HepG2 (cell line): ENCODE results near the gene INSIG1. TPM values are rescaled to one million over a fixed set of nuclear protein-coding genes. Genes with fewer than 3 reads are reported as not detected.

Experiments used
- ATAC-seq: fragments of 200-7000 bp; cut with Tn5 transposase; 3 replicates; pipeline ENCODE4 v1.9.1; 2020; ENCODE audit warnings: mild to moderate bottlenecking, moderate library complexity
- BruUV-seq: library from RNA; stranded (reverse); fragments of 400-500 nt; replicated peaks from 2 replicates; lab custom pipeline; 2021; lab: Mats Ljungman, UMichigan
- CTCF ChIA-PET: fragments of 300-600 bp; formaldehyde crosslinking; extraction: SDS; loops from one replicate; lab custom pipeline; 2021; ENCODE audit warnings: low total read pairs, inconsistent platforms, low intra/inter-chr PET ratio; lab: Yijun Ruan, JAX
- POLR2A ChIA-PET: fragments of 350-600 bp; sonication (Branson Sonifier 250); formaldehyde crosslinking; loops from one replicate; lab custom pipeline; 2020; ENCODE audit warnings: antibody characterized with exemption, inconsistent platforms; lab: Yijun Ruan, JAX
- DNase-seq: peaks from one replicate; pipeline ENCODE4 v3.0.0-alpha.2; 2015; ENCODE audit warnings: low spot score
- FAIRE-seq: peaks from 3 replicates; lab custom pipeline; 2011; peaks lifted over from hg19 to GRCh38; lab: Jason Lieb, UNC
- H2AFZ ChIP-seq: one replicate; pipeline ENCODE4 v1.6.1; 2011; ENCODE audit warnings: low read length, inconsistent platforms
- H3K27ac ChIP-seq: fragments of 300-600 bp; 3 replicates; pipeline ENCODE4 v1.8.0; 2011; ENCODE audit warnings: mixed run types, mild to moderate bottlenecking, mixed read lengths, low read length, inconsistent platforms; ENCODE audit not compliant: insufficient read depth; ENCODE audit errors: extremely low read length
- H3K27me3 ChIP-seq, 2 experiments: fragments of 200-600 bp in 1 of 2; 2 replicates in 1 of 2; 3 replicates in 1 of 2; pipeline versions ENCODE4 v1.6.0 to v1.8.0; 2011; ENCODE audit warnings: low read length in 2 of 2, mild to moderate bottlenecking in 2 of 2, moderate library complexity in 2 of 2, inconsistent platforms in 1 of 2; ENCODE audit not compliant: insufficient read depth in 2 of 2, control insufficient read depth in 1 of 2
- H3K36me3 ChIP-seq, 2 experiments: fragments of 200-600 bp in 1 of 2; replicated peaks in 1 of 2; 2 replicates in 1 of 2; 3 replicates in 1 of 2; pipeline versions ENCODE4 v1.5.1 to v1.8.0; 2011; ENCODE audit warnings: low read length in 2 of 2, inconsistent platforms in 1 of 2; ENCODE audit not compliant: insufficient read depth in 2 of 2, control insufficient read depth in 1 of 2
- H3K4me1 ChIP-seq: 2 replicates; pipeline ENCODE4 v1.5.1; 2012; ENCODE audit warnings: low read length, inconsistent platforms; ENCODE audit not compliant: insufficient read depth
- H3K4me2 ChIP-seq: 2 replicates; pipeline ENCODE4 v1.6.0; 2011; ENCODE audit warnings: low read depth, low read length, inconsistent platforms
- H3K4me3 ChIP-seq, 3 experiments: fragments of 200-600 bp in 1 of 3; sonication (generic), shearing (Covaris generic) in 1 of 3; replicated peaks in 1 of 3; 2 replicates each; pipeline ENCODE4 v1.5.1; 2011 to 2016; ENCODE audit warnings: low read length in 3 of 3, inconsistent platforms in 2 of 3, low read depth in 2 of 3, mild to moderate bottlenecking in 2 of 3, control low read depth in 1 of 3, mixed read lengths in 1 of 3; ENCODE audit not compliant: insufficient read depth in 1 of 3
- H3K79me2 ChIP-seq: one replicate; pipeline ENCODE4 v1.6.1; 2011; ENCODE audit warnings: low read length, inconsistent platforms; ENCODE audit not compliant: insufficient read depth
- H3K9ac ChIP-seq: 2 replicates; pipeline ENCODE4 v1.6.0; 2011; ENCODE audit warnings: mild to moderate bottlenecking, low read depth, low read length, inconsistent platforms; ENCODE audit not compliant: insufficient read depth
- H3K9me3 ChIP-seq: 2 replicates; pipeline ENCODE4 v1.5.1; 2012; ENCODE audit warnings: mild to moderate bottlenecking, low read length
- H4K20me1 ChIP-seq: 2 replicates; pipeline ENCODE4 v1.6.0; 2011; ENCODE audit warnings: inconsistent platforms, mild to moderate bottlenecking, low read length, moderate library complexity; ENCODE audit not compliant: insufficient read depth
- HIVEP1 ChIP-seq: sonication (generic); formaldehyde crosslinking; IDR thresholded peaks from 2 replicates; pipeline ENCODE4 v1.4.0; 2020; ENCODE audit warnings: mild to moderate bottlenecking, missing genetic modification reagents
- HNF4A ChIP-seq: sonication (generic); formaldehyde crosslinking; IDR thresholded peaks from 2 replicates; pipeline ENCODE4 v1.4.0; 2020; ENCODE audit warnings: missing genetic modification reagents
- HNRNPK ChIP-seq: fragments of 200-400 bp; formaldehyde crosslinking; IDR thresholded peaks from 2 replicates; pipeline ENCODE4 v1.6.1; 2018; ENCODE audit warnings: low read length, low read depth, moderate library complexity, mild to moderate bottlenecking; ENCODE audit not compliant: poor library complexity, severe bottlenecking
- KLF16 ChIP-seq, 2 experiments: sonication (generic) in 1 of 2; formaldehyde crosslinking in 1 of 2; IDR thresholded peaks; 2 replicates each; pipeline versions ENCODE4 v1.6.1 to v1.8.0; 2016 to 2023; ENCODE audit warnings: missing genetic modification reagents in 2 of 2, missing compliant biosample characterization in 1 of 2
- NBN ChIP-seq: fragments of 450-650 bp; conservative IDR thresholded peaks from 2 replicates; pipeline ENCODE4 v1.6.1; 2017
- PCBP2 ChIP-seq: fragments of 200-400 bp; formaldehyde crosslinking; optimal IDR thresholded peaks from 2 replicates; pipeline ENCODE3; 2018; ENCODE audit warnings: low read length, low read depth; ENCODE audit not compliant: poor library complexity, severe bottlenecking
- PPARG ChIP-seq: conservative IDR thresholded peaks from 2 replicates; pipeline ENCODE4 v1.6.1; 2016; ENCODE audit warnings: missing biosample characterization, missing genetic modification reagents
- SCMH1 ChIP-seq: sonication (generic); formaldehyde crosslinking; IDR thresholded peaks from 2 replicates; pipeline ENCODE4 v1.9.0; 2021; ENCODE audit warnings: missing genetic modification reagents, mild to moderate bottlenecking, borderline replicate concordance
- SMC3 ChIP-seq: IDR thresholded peaks from 2 replicates; pipeline ENCODE4 v1.6.1; 2011; ENCODE audit warnings: low read length, improper control_type of control experiment
- ZFP36 ChIP-seq: fragments of 150-350 bp; IDR thresholded peaks from 2 replicates; pipeline ENCODE4 v1.6.1; 2018; ENCODE audit warnings: borderline replicate concordance, low read length, low read depth; ENCODE audit not compliant: partially characterized antibody
- ZMAT5 ChIP-seq: sonication (generic); formaldehyde crosslinking; IDR thresholded peaks from 2 replicates; pipeline ENCODE4 v1.5.0; 2020; ENCODE audit warnings: mild to moderate bottlenecking, low read depth, missing genetic modification reagents, borderline replicate concordance
- ZNF652 ChIP-seq: IDR thresholded peaks from 2 replicates; pipeline ENCODE4 v1.6.1; 2016; ENCODE audit warnings: low read depth, borderline replicate concordance
- ZNF724P ChIP-seq: sonication (generic); formaldehyde crosslinking; IDR thresholded peaks from 2 replicates; pipeline ENCODE4 v1.8.0; 2022; ENCODE audit warnings: missing genetic modification reagents, borderline replicate concordance
- WGBS: methylation state at CpG from one replicate; pipeline ENCODE4 v1.1.6; 2017; ENCODE audit warnings: low lambda C conversion rate; 5-methylcytosine and 5-hydroxymethylcytosine counted together
- in situ Hi-C: cut with HindIII; loops from 2 replicates; pipeline ENCODE4 v1.10.0; 2017; ENCODE audit warnings: low pct_unique_long_range_greater_than_20kb; ENCODE audit not compliant: extremely low pct_ligation_motif_present
- intact Hi-C: fragments of 100-400 bp; cut with micrococcal nuclease; formaldehyde crosslinking; loops from one replicate; pipeline ENCODE4 v1.10.0; 2022; ENCODE audit not compliant: unreplicated experiment
- polyA plus RNA-seq, 8 experiments: library from polyadenylated mRNA; depleted of rRNA in 3 of 8; stranded (reverse) in 7 of 8; unstranded in 1 of 8; fragments of >200 nt; fragmentation: Illumina TruSeq in 4 of 8; extraction: Trizol in 4 of 8; gene quantifications; 2 replicates each; pipeline versions ENCODE4 v1.2.1 to v1.2.3, GENCODE V29; 2011 to 2016; ENCODE audit warnings: low read depth in 4 of 8, missing spikeins in 1 of 8, mixed read lengths in 1 of 8; ENCODE audit not compliant: insufficient read depth in 1 of 8
- total RNA-seq, 5 experiments: library from RNA; depleted of rRNA; stranded (reverse); fragments of >200 nt; fragmentation: Illumina TruSeq; extraction: Trizol; gene quantifications; 2 replicates each; pipeline ENCODE4 v1.2.3, GENCODE V29; 2016; ENCODE audit warnings: low read depth in 1 of 5

The INSIG1 gene
- total and polyA plus RNA-seq, 2 of the 13 experiments (the other 11 are each of a cell fraction or from before 2014, with no cell fraction given): 0.07 to 0.11 TPM

- Histone ChIP-seq H4K20me1 (no peaks in the 10 kb centered on the region), H3K36me3 (no peaks in the 10 kb centered on the region), H3K27ac (no peak overlapping the region), H3K4me3 (no peak overlapping the region), H2AFZ (no peak overlapping the region), H3K27me3 (peaks cover 0 to 17% of the 10 kb centered on the region in 2 experiments; a peak in 3 of 5 replicates), H3K4me2 (no peak overlapping the region), H3K4me1 (no peaks in the 10 kb centered on the region), H3K9me3 (no peaks in the 10 kb centered on the region), H3K9ac (no peak overlapping the region), H3K79me2 (no peaks in the 10 kb centered on the region)
- ATAC-seq (no peak), FAIRE-seq (no peak), DNase-seq (no peak)
- POLR2A ChIA-PET: no interaction called here
- no TSS peak for BruUV-seq
- intact Hi-C loops: no loop called here
- CTCF ChIA-PET: no interaction called here
- no peak for TF ChIP-seq NBN
- TF ChIP-seq KLF16 (CRISPR knock-in tag; IDR thresholded peaks at IDR 0.05): no peak
- no peak for TF ChIP-seq ZNF724P (CRISPR knock-in tag)
- no peak for TF ChIP-seq HNRNPK
- no peak for TF ChIP-seq ZMAT5
- no peak for TF ChIP-seq SMC3
- TF ChIP-seq SCMH1 (CRISPR knock-in tag): no peak
- TF ChIP-seq PCBP2: no peak
- TF ChIP-seq ZNF652 (CRISPR knock-in tag): no peak
- no peak for TF ChIP-seq ZFP36
- no peak for TF ChIP-seq PPARG (CRISPR knock-in tag)
- no peak for TF ChIP-seq HIVEP1 (CRISPR knock-in tag)
- TF ChIP-seq HNF4A (CRISPR knock-in tag): no peak
- in situ Hi-C loops: no loop called here
- 53% methylated on average over 10 of the region's 10 CpGs for WGBS
Measured at GRCh38 chr7:155303897-155304296, 6.2 kb downstream of the INSIG1 start.
